Measurements from ENCODE around the gene APOBEC4. TPM values are rescaled to one million over a fixed set of nuclear protein-coding genes. Genes with fewer than 3 reads are reported as not detected.

APOBEC4 gene
- total and polyA plus RNA-seq, 5 donors from 2014 or later: not detected

DNA sequence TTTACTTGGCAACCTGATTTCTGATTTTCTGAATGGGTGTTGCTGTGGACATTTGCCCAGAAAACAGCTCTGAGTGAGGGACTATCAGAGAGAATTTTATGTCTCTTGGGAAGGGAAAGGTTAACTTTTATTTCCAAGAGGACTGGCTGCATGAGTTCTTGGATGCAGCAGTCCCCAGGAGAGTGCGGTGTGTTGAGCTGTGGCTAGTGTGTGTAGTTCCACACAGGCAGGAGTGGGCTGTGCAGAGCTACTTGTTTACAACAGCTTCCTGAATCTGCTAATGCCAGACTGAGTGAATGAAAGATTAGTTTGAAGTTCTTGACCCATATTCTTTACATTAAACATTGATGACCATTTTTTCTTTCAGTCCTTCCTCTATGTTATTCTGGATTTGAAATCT, 41.0 kb upstream of the APOBEC4 start:
- H3K4me3 Mint-ChIP-seq: no peak overlapping the region

DNA sequence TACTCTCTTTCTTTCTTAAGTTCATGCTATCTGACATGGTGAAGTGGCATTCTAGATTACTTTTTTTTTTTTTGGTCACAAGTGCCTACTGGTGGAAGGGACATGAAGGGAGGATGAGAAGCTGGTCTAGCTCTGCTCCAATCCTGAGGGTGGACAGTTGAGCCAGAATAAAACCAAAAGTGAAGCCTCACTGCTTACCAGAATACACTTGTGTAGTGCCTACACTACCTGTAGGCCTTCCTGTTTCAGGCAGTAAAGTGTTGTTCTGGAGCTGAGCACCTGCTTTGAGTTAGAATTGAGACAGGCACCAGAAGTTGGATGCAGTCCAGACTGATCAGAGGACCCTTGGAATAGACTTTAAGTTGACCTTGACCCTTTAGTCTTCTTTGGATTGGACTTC, 40.4 kb upstream of the APOBEC4 start:
- Histone ChIP-seq H3K9me3 (ENCODE audit: control insufficient read depth in 2 of 2, low read length in 2 of 2) (no peaks in the 10 kb centered on the region), H3K4me3 (ENCODE audit: low read depth, low read length) (no peak overlapping the region), H3K4me1 (ENCODE audit: control insufficient read depth, insufficient read depth, low read length, poor library complexity, severe bottlenecking) (peaks cover 3% of the 10 kb centered on the region), H3K27ac (ENCODE audit: insufficient read depth, low read length, poor library complexity, severe bottlenecking) (no peak overlapping the region), H3K36me3 (ENCODE audit: control insufficient read depth, insufficient read depth, low read length) (no peaks in the 10 kb centered on the region), H3K27me3 (ENCODE audit: control insufficient read depth, insufficient read depth, low read length) (peaks cover 2% of the 10 kb centered on the region)
- Mint-ChIP-seq H3K9me3 (no peaks in the 10 kb centered on the region), H3K27me3 (no peaks in the 10 kb centered on the region), H3K4me1 (peaks cover 0 to 5% (median 3%) of the 10 kb centered on the region in 4 donors), H3K36me3 (no peaks in the 10 kb centered on the region), H3K4me3 (no peak overlapping the region), H3K27ac (no peak overlapping the region)
- ATAC-seq (ENCODE audit: low read depth in 2 of 2): no peak
- DNase-seq: no peak

More for the DNA sequence above, 41.0 kb upstream of the APOBEC4 start:
- Histone ChIP-seq H3K36me3 (ENCODE audit: control insufficient read depth, insufficient read depth, low read length) (no peaks in the 10 kb centered on the region), H3K4me3 (ENCODE audit: low read depth, low read length) (no peak overlapping the region), H3K27ac (ENCODE audit: insufficient read depth, low read length, poor library complexity, severe bottlenecking) (no peak overlapping the region), H3K4me1 (ENCODE audit: control insufficient read depth, insufficient read depth, low read length, poor library complexity, severe bottlenecking) (peaks cover 3% of the 10 kb centered on the region), H3K9me3 (ENCODE audit: control insufficient read depth in 2 of 2, low read length in 2 of 2) (no peaks in the 10 kb centered on the region), H3K27me3 (ENCODE audit: control insufficient read depth, insufficient read depth, low read length) (peaks cover 2% of the 10 kb centered on the region)
- Mint-ChIP-seq H3K36me3 (no peaks in the 10 kb centered on the region), H3K9me3 (no peaks in the 10 kb centered on the region), H3K27ac (no peak overlapping the region), H3K4me1 (peaks cover 0 to 9% (median 3%) of the 10 kb centered on the region in 4 donors), H3K27me3 (no peaks in the 10 kb centered on the region)
- no peak for ATAC-seq (ENCODE audit: low read depth in 2 of 2)
- DNase-seq: no peak

DNA sequence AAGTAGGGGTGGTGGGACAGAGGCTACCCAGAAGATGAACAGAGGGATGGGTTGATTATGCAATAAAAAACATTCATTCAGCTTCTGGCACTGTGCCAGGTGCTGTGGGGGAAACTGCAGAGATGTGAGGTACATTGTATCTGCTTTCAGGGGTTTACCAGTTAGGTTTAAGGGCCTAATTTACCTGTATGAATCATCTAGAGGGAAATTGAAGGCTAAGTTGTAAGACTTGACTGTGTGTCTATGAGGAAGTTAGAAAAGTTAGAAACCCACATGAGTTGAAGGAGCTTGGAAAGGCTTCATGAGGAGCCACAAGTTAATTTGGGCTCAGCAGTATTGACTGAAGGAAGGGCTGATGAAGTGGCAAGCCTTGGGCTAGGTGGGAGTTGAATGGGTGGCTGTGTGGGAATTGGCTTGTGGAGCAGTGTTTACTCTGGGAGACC, 36.7 kb upstream of the APOBEC4 start:
- Mint-ChIP-seq H3K27me3 (peaks cover 4% of the 10 kb centered on the region), H3K4me1 (no peaks in the 10 kb centered on the region), H3K4me3 (no peak overlapping the region), H3K36me3 (no peaks in the 10 kb centered on the region), H3K27ac (no peak overlapping the region), H3K9me3 (no peaks in the 10 kb centered on the region)
- H3K4me1 ChIP-seq (ENCODE audit: control insufficient read depth, insufficient read depth, low read length, poor library complexity, severe bottlenecking): no peaks in the 10 kb centered on the region
- no peak overlapping the region for H3K4me3 ChIP-seq (ENCODE audit: low read depth, low read length)
- H3K27ac ChIP-seq (ENCODE audit: insufficient read depth, low read length, poor library complexity, severe bottlenecking): no peak overlapping the region
- no peaks in the 10 kb centered on the region for H3K9me3 ChIP-seq (ENCODE audit: control insufficient read depth in 2 of 2, low read length in 2 of 2)
- no peak for DNase-seq
- ATAC-seq (ENCODE audit: low read depth in 2 of 2): no peak
- H3K27me3 ChIP-seq (ENCODE audit: control insufficient read depth, insufficient read depth, low read length): peaks cover 2% of the 10 kb centered on the region
- no peaks in the 10 kb centered on the region for H3K36me3 ChIP-seq (ENCODE audit: control insufficient read depth, insufficient read depth, low read length)

DNA sequence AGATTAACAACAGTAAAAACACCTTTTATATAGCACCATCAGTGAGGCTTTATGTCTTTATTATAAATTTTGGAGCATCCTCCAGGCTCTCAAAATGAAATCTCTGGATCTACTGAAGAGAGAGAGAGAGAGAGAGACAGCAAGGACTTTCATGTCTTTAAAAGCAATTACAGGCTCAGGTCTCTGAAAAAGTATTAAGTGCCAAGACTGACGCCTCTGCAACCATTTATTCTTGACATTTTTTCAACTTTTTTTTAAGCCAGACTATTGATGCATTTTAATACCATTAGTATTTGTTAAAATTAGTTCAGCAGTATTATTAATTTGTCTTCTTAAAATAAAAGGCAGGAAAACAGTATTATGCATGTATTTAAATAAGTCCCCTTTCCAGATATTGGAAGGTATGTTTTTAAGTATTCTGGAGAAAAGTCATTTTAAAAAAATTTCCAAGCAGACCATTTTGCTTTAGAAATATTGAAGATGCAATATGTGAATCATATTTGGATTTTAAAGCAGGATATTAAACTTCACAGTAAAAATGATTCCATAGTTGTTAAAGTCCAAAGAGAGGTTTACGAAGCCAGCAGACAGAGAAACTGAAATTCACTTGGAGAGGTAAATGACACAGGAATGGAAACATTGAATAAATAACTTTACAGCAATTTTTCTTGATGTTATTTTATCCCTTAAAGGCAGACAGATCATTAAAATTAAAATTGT, 35.4 kb upstream of the APOBEC4 start:
- no peaks in the 10 kb centered on the region for H3K36me3 ChIP-seq (ENCODE audit: control insufficient read depth, insufficient read depth, low read length)
- H3K9me3 ChIP-seq (ENCODE audit: control insufficient read depth in 2 of 2, low read length in 2 of 2): no peaks in the 10 kb centered on the region
- no peaks in the 10 kb centered on the region for H3K4me1 ChIP-seq (ENCODE audit: control insufficient read depth, insufficient read depth, low read length, poor library complexity, severe bottlenecking)
- ATAC-seq (ENCODE audit: low read depth in 2 of 2) (no peak), DNase-seq (no peak)
- H3K4me3 ChIP-seq (ENCODE audit: low read depth, low read length): no peak overlapping the region
- H3K36me3 Mint-ChIP-seq: no peaks in the 10 kb centered on the region
- no peak overlapping the region for H3K27ac Mint-ChIP-seq
- no peaks in the 10 kb centered on the region for H3K4me1 Mint-ChIP-seq
- no peak overlapping the region for H3K27ac ChIP-seq (ENCODE audit: insufficient read depth, low read length, poor library complexity, severe bottlenecking)
- H3K4me3 Mint-ChIP-seq: no peak overlapping the region
- H3K27me3 ChIP-seq (ENCODE audit: control insufficient read depth, insufficient read depth, low read length): peaks cover 2% of the 10 kb centered on the region
- peaks cover 4% of the 10 kb centered on the region for H3K27me3 Mint-ChIP-seq
- no peaks in the 10 kb centered on the region for H3K9me3 Mint-ChIP-seq

DNA sequence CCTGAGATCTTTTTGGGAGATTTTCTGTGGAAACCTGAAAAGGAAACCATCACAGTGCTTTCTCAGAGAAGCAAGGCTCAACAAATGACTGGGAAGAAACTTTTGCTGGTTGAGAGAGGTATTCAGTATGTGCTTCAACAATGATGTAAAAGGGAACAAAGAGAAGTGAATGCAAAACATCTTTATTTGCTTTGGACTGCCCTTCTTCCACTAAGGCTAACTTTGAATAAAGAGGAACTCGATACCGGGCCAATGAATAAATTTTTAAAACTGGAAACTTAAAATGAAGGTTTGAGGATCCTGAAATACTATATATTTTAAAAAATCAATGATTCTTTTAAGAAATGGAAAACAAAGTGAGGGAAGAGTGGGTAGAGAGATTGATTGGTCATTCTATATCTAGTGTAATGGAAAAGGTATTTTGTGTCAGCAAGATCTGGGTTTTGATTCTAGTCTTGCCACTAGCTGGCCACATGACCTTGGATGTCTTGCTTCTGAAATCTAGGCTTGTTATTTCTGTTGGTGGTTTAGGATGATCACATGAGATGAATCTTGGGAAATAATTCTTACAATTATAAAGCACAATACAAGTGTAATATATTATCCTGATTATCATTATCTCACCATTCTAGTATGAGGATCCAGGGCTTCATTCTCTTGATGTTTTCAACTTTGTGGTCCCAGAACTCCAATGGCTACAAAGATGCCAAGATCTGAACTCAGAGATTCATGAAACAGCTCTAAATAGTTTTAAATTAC, 34.6 kb upstream of the APOBEC4 start:
- no peak for ATAC-seq (ENCODE audit: low read depth in 2 of 2)
- H3K9me3 ChIP-seq (ENCODE audit: control insufficient read depth in 2 of 2, low read length in 2 of 2): no peaks in the 10 kb centered on the region
- Mint-ChIP-seq H3K9me3 (no peaks in the 10 kb centered on the region), H3K36me3 (no peaks in the 10 kb centered on the region), H3K4me1 (no peaks in the 10 kb centered on the region), H3K4me3 (no peak overlapping the region), H3K27me3 (peaks cover 4% of the 10 kb centered on the region), H3K27ac (no peak overlapping the region)
- H3K4me3 ChIP-seq (ENCODE audit: low read depth, low read length): no peak overlapping the region
- no peak overlapping the region for H3K27ac ChIP-seq (ENCODE audit: insufficient read depth, low read length, poor library complexity, severe bottlenecking)
- DNase-seq: no peak
- no peaks in the 10 kb centered on the region for H3K36me3 ChIP-seq (ENCODE audit: control insufficient read depth, insufficient read depth, low read length)
- H3K4me1 ChIP-seq (ENCODE audit: control insufficient read depth, insufficient read depth, low read length, poor library complexity, severe bottlenecking): no peaks in the 10 kb centered on the region
- peaks cover 2% of the 10 kb centered on the region for H3K27me3 ChIP-seq (ENCODE audit: control insufficient read depth, insufficient read depth, low read length)

DNA sequence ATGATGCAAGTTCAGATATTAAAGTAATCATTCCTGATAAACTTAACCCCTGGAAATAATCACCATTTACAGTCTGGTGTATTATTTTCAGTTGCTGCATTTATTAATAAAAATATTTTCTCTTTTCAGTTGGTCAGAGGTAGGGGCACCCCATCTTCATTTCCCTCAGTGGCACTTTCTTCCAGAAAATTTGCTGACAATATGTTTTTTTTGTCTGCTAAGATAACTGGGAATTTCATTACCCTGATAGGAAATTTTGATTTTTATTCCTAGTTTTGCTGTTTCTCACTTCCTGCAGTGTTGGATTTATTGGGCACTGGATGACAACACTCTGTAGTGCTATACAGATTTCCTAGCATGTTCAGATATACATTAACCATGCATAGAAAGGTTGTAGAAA, 33.1 kb upstream of the APOBEC4 start:
- Histone ChIP-seq H3K27me3 (ENCODE audit: control insufficient read depth, insufficient read depth, low read length) (peaks cover under 1% of the 10 kb centered on the region), H3K27ac (ENCODE audit: insufficient read depth, low read length, poor library complexity, severe bottlenecking) (no peak overlapping the region), H3K4me1 (ENCODE audit: control insufficient read depth, insufficient read depth, low read length, poor library complexity, severe bottlenecking) (no peaks in the 10 kb centered on the region), H3K9me3 (ENCODE audit: control insufficient read depth in 2 of 2, low read length in 2 of 2) (no peaks in the 10 kb centered on the region), H3K36me3 (ENCODE audit: control insufficient read depth, insufficient read depth, low read length) (no peaks in the 10 kb centered on the region), H3K4me3 (ENCODE audit: low read depth, low read length) (no peak overlapping the region)
- Mint-ChIP-seq H3K4me3 (no peak overlapping the region), H3K27ac (no peak overlapping the region), H3K36me3 (no peaks in the 10 kb centered on the region), H3K27me3 (peaks cover 10% of the 10 kb centered on the region), H3K4me1 (no peaks in the 10 kb centered on the region), H3K9me3 (no peaks in the 10 kb centered on the region)
- DNase-seq (no peak), ATAC-seq (ENCODE audit: low read depth in 2 of 2) (no peak)

DNA sequence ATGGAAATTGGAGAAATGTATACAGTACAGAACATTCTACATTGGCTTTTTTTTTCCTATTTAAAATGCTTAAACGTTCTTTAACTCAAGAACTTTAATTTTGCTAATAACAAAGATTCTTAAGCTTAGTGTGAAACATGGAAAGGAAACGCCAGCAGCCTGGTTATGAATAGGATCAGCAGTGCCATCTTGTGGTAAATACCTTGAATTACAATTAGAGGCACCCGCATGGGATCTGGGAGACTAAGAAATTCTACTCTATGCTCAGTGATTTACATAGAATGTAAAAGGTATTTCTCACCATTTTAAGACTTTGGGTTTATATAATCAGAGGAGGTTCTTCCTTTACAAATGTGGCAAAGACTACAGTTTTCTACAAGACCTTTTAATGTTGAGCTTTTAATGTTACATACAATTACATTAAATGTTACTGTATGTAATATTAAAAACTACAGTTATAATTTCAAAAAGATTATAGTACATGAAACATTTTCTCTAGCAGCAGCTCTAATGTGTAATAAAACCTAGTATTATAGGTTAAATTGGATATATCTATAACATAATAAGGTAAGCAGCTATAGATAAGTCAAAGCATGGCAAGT, 32.1 kb upstream of the APOBEC4 start:
- no peak overlapping the region for H3K27ac Mint-ChIP-seq
- no peaks in the 10 kb centered on the region for H3K36me3 Mint-ChIP-seq
- Histone ChIP-seq H3K36me3 (ENCODE audit: control insufficient read depth, insufficient read depth, low read length) (no peaks in the 10 kb centered on the region), H3K4me1 (ENCODE audit: control insufficient read depth, insufficient read depth, low read length, poor library complexity, severe bottlenecking) (no peaks in the 10 kb centered on the region), H3K9me3 (ENCODE audit: control insufficient read depth in 2 of 2, low read length in 2 of 2) (no peaks in the 10 kb centered on the region), H3K27me3 (ENCODE audit: control insufficient read depth, insufficient read depth, low read length) (no peaks in the 10 kb centered on the region), H3K27ac (ENCODE audit: insufficient read depth, low read length, poor library complexity, severe bottlenecking) (no peak overlapping the region), H3K4me3 (ENCODE audit: low read depth, low read length) (no peak overlapping the region)
- H3K4me3 Mint-ChIP-seq: no peak overlapping the region
- peak in 1 of 2 donors; percentile 73 for ATAC-seq (ENCODE audit: low read depth in 2 of 2)
- H3K4me1 Mint-ChIP-seq: no peaks in the 10 kb centered on the region
- H3K27me3 Mint-ChIP-seq: peaks cover 10% of the 10 kb centered on the region
- DNase-seq: peak in 2 of 3 donors; percentile 57 to 61
- peaks cover 0 to 1% (median 0%) of the 10 kb centered on the region in 7 donors for H3K9me3 Mint-ChIP-seq
